B cell (primary cell): Measurements from ENCODE around the gene PPOX. TPM values are rescaled to one million over a fixed set of nuclear protein-coding genes. Genes with fewer than 3 reads are reported as not detected.

Experiments used
- ATAC-seq: fragments of 200-7000 bp; cut with Tn5 transposase; one replicate; pipeline ENCODE4 v1.10.0; 2021; ENCODE audit warnings: low read depth, mild to moderate bottlenecking, moderate number of reproducible peaks, moderate library complexity
- CTCF ChIA-PET: fragments of 350-600 bp; sonication (Branson Sonifier 250); formaldehyde crosslinking; loops from one replicate; lab custom pipeline; 2021; ENCODE audit warnings: antibody characterized with exemption, inconsistent platforms; lab: Charles Lee
- POLR2A ChIA-PET: fragments of 350-600 bp; sonication (Branson Sonifier 250); formaldehyde crosslinking; loops from one replicate; lab custom pipeline; 2021; ENCODE audit warnings: antibody characterized with exemption; lab: Charles Lee
- DNase-seq: peaks from one replicate; pipeline ENCODE4 v3.0.0; 2013
- H2AFZ ChIP-seq: 2 replicates; pipeline ENCODE4 v1.6.1; 2012; ENCODE audit warnings: mild to moderate bottlenecking, low read depth, low read length; ENCODE audit not compliant: insufficient read depth, poor library complexity, severe bottlenecking
- H3K27ac ChIP-seq, 2 donors: 1 replicate in 1 of 2; 2 replicates in 1 of 2; pipeline ENCODE4 v1.5.1; 2012 to 2013; ENCODE audit warnings: low read length in 2 of 2, mild to moderate bottlenecking in 2 of 2, moderate library complexity in 1 of 2
- H3K27me3 ChIP-seq, 4 experiments: fragments of 200-600 bp in 1 of 4; sonication (generic) in 1 of 4; replicated peaks in 1 of 4; 1 replicate in 2 of 4; 2 replicates in 2 of 4; pipeline versions ENCODE4 v1.6.1 to v1.7.0; 2013 to 2016; ENCODE audit warnings: low read length in 3 of 4, mild to moderate bottlenecking in 2 of 4, mixed read lengths in 1 of 4, moderate library complexity in 1 of 4; ENCODE audit not compliant: insufficient read depth in 4 of 4, control insufficient read depth in 3 of 4; ENCODE audit errors: control extremely low read depth in 1 of 4
- H3K36me3 ChIP-seq, 2 experiments: replicated peaks in 1 of 2; 1 replicate in 1 of 2; 2 replicates in 1 of 2; pipeline versions ENCODE4 v1.6.1 to v1.7.1; 2013; ENCODE audit warnings: low read length in 1 of 2; ENCODE audit not compliant: insufficient read depth in 2 of 2, control insufficient read depth in 1 of 2; ENCODE audit errors: control extremely low read depth in 1 of 2, extremely low read depth in 1 of 2
- H3K4me1 ChIP-seq, 2 donors: fragments of 200-600 bp in 1 of 2; sonication (generic) in 1 of 2; 1 replicate in 1 of 2; 2 replicates in 1 of 2; pipeline versions ENCODE4 v1.5.1 to v1.6.1; 2013 to 2017; ENCODE audit warnings: low read length in 2 of 2; ENCODE audit not compliant: control insufficient read depth in 2 of 2, insufficient read depth in 2 of 2
- H3K4me2 ChIP-seq: replicated peaks from 2 replicates; pipeline ENCODE3; 2012; ENCODE audit warnings: mild to moderate bottlenecking, low read depth, low read length; ENCODE audit not compliant: poor library complexity, severe bottlenecking
- H3K4me3 ChIP-seq, 5 experiments: fragments of 200-600 bp in 1 of 5; sonication (generic) in 1 of 5; 1 replicate in 3 of 5; 2 replicates in 2 of 5; pipeline versions ENCODE4 v1.5.1 to v1.7.0; 2011 to 2016; ENCODE audit warnings: low read length in 4 of 5, mild to moderate bottlenecking in 4 of 5, low read depth in 2 of 5, control low read depth in 1 of 5, moderate library complexity in 1 of 5; ENCODE audit not compliant: insufficient read depth in 1 of 5; ENCODE audit errors: control extremely low read depth in 1 of 5, extremely low read depth in 1 of 5
- H3K79me2 ChIP-seq: fragments of 200-600 bp; sonication (generic); one replicate; pipeline ENCODE4 v1.6.0; 2016; ENCODE audit warnings: low read length; ENCODE audit not compliant: control insufficient read depth, insufficient read depth
- H3K9ac ChIP-seq: fragments of 200-600 bp; sonication (generic); 2 replicates; pipeline ENCODE4 v1.6.1; 2017; ENCODE audit warnings: mild to moderate bottlenecking, low read length, moderate library complexity
- H3K9me3 ChIP-seq, 3 donors: one replicate each; pipeline versions ENCODE4 v1.6.1 to v1.7.1; 2013; ENCODE audit warnings: low read length in 2 of 3; ENCODE audit not compliant: control insufficient read depth in 2 of 3, insufficient read depth in 1 of 3; ENCODE audit errors: control extremely low read depth in 1 of 3
- H4K20me1 ChIP-seq: 2 replicates; pipeline ENCODE4 v1.6.0; 2012; ENCODE audit warnings: mild to moderate bottlenecking, low read length; ENCODE audit not compliant: insufficient read depth, control insufficient read depth, poor library complexity, severe bottlenecking
- H3K27ac Mint-ChIP-seq: one replicate; pipeline ENCODE4 v1.8.0; 2021; ENCODE audit warnings: mixed read lengths
- H3K27me3 Mint-ChIP-seq: one replicate; pipeline ENCODE4 v1.8.0; 2021; ENCODE audit warnings: mixed read lengths
- H3K4me1 Mint-ChIP-seq: one replicate; pipeline ENCODE4 v1.8.0; 2021; ENCODE audit warnings: mixed read lengths
- H3K4me3 Mint-ChIP-seq: one replicate; pipeline ENCODE4 v1.8.0; 2021; ENCODE audit warnings: mixed read lengths
- H3K9me3 Mint-ChIP-seq: one replicate; pipeline ENCODE4 v1.8.0; 2022; ENCODE audit warnings: mixed read lengths; ENCODE audit not compliant: insufficient read depth
- CTCF ChIP-seq: fragments of 200-600 bp; IDR thresholded peaks from one replicate; pipeline ENCODE4 v1.8.0; 2022; ENCODE audit warnings: antibody characterized with exemption, mild to moderate bottlenecking
- EZH2 ChIP-seq: IDR thresholded peaks from 2 replicates; pipeline ENCODE4 v1.6.1; 2012; ENCODE audit warnings: borderline replicate concordance, low read depth, mild to moderate bottlenecking, moderate library complexity, low read length; ENCODE audit not compliant: insufficient read depth, poor library complexity, severe bottlenecking
- WGBS: methylation state at CpG from one replicate; pipeline ENCODE4 v1.1.5; 2013; ENCODE audit warnings: missing lambda C conversion rate; ENCODE audit not compliant: insufficient coverage; 5-methylcytosine and 5-hydroxymethylcytosine counted together
- intact Hi-C: fragments of 100-400 bp; cut with micrococcal nuclease; formaldehyde crosslinking; loops from one replicate; pipeline ENCODE4 v1.10.0; 2022
- polyA plus RNA-seq: library from polyadenylated mRNA; depleted of rRNA; stranded (reverse); fragments of >200 nt; gene quantifications from 2 replicates; pipeline ENCODE4 v1.2.3, GENCODE V29; 2012
- total RNA-seq, 2 donors: library from RNA; stranded (reverse); fragments of 120-200 nt in 1 of 2; gene quantifications; 1 replicate in 1 of 2; 2 replicates in 1 of 2; pipeline versions ENCODE4 v1.2.3 to v1.2.4, GENCODE V29; 2013 to 2022

Gene PPOX
- total and polyA plus RNA-seq, 2 donors (not counting 1 experiment from before 2014, with no cell fraction given), result 65.6 to 82.3 TPM

- no peak overlapping the region for H3K27ac Mint-ChIP-seq
- POLR2A ChIA-PET, result no interaction called here
These were observed 52.3 kb downstream of the PPOX start for GRCh38 chr1:161218301-161219077.

More at GRCh38 chr1:161218301-161219077, 52.3 kb downstream of the PPOX start:
- Mint-ChIP-seq H3K27me3 (peaks cover 43% of the 10 kb centered on the region), H3K9me3 (no peaks in the 10 kb centered on the region), H3K4me3 (no peak overlapping the region), H3K4me1 (peaks cover 27% of the 10 kb centered on the region)
- Histone ChIP-seq H2AFZ (no peak overlapping the region), H3K4me1 (peaks cover 15 to 26% of the 10 kb centered on the region in 2 donors), H3K36me3 (peaks cover 2 to 11% of the 10 kb centered on the region in 2 experiments), H3K27ac (no peak overlapping the region), H3K27me3 (peaks cover 0 to 42% (median 29%) of the 10 kb centered on the region in 4 experiments), H3K9ac (no peak overlapping the region), H3K4me2 (no peak overlapping the region), H3K9me3 (no peaks in the 10 kb centered on the region), H3K79me2 (no peaks in the 10 kb centered on the region), H3K4me3 (no peak overlapping the region), H4K20me1 (no peaks in the 10 kb centered on the region)
- intact Hi-C loops, result no loop called here
- 92% methylated on average over 5 of the region's 8 CpGs for WGBS
- no peak for TF ChIP-seq CTCF
- no peak for TF ChIP-seq EZH2
- no peak for ATAC-seq
- CTCF ChIA-PET, result interaction anchor here (1.2 to 1.5 kb wide), 2 partner anchors 14 to 163 kb away, joined by 3 to 7 read pairs; no protein-coding TSS in a partner anchor
- DNase-seq, result peak; percentile 24
